Activated T-helper 9 cell treated with anti-CD3 and anti-CD28 coated beads, Interleukin-2, amount 50 U/mL, for 16 hours (primary cell): ENCODE results near the gene LEPR.
A peak's percentile ranks its signal among the peaks of the same experiment; 100 is the strongest.

Source experiments
- DNase-seq: peaks from one replicate; pipeline ENCODE4 v3.0.0-alpha.2; 2020; ENCODE audit warnings: low read depth

Gene LEPR

DNA sequence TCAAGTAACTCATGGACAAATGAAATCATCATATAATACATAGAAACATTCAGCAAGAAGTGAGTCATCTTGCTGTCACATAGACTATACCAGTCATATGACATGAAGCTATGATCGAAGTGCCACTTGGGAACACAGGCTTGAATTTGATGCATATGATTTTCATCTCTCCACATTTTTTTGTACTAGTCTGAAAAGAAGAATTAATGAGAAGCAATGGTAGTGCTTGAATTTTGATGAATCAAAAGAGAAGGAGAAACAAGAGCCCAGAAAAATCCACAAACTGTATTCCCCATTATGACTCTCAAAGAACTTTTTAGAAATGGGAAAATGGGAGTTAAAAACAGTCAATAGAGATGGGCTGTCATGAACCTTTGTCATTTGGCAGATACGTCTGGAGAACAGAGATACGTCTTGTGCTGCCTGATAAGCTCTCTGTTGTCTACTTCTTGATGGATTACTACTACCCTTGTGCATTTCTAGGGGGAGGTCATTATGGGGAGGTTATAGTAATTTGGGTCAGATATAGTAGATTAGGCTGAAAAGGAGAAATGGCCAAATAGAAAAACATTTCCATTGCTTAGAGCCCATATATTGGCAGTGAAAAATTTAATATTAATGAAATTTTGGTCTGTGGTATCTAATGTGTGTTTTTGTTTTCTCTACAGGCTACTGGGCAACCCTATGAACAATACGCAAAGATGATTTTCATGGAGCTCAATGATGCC lies 8.0 kb upstream of the LEPR start:
- DNase-seq, result no peak

DNA sequence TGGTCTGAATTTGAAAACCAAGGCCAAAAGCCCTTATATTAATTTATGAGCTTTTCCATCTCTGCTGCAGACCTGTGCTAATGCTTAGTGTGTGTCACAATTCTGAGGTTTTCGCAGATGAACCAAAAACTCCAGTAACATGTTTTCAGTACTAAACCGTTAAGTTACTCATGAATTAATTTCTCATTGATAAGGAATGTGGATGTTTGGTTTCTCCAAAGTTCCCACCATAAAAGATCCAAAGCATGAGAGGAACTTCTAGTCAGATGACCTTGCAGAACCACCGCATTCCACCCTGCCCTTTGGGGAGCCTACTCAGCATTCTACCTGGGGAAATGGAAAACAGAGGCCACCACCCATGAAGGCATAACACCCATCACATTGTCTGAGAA lies 7.5 kb upstream of the LEPR start:
- no peak for DNase-seq

DNA sequence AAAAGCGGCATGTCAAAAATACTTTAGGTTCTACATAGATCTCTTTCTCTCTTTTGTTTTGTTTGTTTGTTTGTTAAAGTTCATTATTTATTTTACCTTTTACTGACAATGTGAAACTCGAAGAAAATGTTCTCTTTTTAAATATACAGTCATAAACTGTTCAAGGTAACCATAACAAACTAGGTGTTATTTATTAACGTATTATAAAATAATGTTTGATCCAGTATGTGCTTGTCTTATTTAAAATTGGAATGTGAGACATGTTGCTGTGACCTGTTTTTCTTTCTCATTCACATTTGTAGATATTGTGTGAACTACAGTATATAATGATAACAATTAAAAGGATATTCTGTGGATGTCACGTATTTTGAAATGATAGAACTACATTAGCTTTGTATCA lies 5.9 kb upstream of the LEPR start:
- DNase-seq, result no peak

DNA sequence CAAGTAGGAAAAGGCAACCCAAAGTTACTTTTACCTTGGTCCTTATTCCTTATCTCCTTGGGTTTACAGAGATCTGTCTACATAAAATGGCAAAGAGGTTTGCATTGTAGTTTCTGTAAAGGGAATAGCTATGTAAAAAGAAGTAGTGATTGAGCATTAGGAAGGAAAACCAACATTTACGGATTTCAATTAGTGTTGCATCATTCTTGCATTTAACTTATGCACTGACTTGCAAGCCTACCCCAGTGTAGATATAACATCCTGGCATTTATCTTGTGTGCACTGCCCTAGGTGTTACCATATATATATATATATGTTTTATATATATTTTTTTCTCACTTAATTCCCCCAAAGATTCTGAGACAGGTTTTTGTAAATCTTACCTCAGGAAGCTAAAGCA lies 3.7 kb upstream of the LEPR start:
- DNase-seq, result no peak

DNA sequence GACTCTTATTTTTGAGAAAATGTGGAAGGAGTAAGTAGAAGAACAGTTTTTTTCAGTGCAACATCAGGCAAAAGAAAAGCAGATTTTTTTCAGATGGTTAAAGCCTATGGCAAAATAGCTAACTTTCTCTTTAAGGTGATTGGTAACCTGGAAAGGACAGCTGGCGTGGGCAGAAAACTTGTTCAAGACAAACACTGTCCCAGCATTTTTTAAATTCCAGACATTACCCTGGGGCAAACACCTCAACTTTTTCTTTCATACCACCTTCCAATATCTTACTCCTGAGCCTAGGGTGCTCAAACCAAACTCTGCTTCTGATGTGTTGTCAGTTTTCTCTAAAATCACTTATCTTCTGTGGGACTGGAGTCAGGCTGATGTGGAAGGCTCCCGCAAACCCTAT lies 2.7 kb upstream of the LEPR start:
- no peak for DNase-seq

DNA sequence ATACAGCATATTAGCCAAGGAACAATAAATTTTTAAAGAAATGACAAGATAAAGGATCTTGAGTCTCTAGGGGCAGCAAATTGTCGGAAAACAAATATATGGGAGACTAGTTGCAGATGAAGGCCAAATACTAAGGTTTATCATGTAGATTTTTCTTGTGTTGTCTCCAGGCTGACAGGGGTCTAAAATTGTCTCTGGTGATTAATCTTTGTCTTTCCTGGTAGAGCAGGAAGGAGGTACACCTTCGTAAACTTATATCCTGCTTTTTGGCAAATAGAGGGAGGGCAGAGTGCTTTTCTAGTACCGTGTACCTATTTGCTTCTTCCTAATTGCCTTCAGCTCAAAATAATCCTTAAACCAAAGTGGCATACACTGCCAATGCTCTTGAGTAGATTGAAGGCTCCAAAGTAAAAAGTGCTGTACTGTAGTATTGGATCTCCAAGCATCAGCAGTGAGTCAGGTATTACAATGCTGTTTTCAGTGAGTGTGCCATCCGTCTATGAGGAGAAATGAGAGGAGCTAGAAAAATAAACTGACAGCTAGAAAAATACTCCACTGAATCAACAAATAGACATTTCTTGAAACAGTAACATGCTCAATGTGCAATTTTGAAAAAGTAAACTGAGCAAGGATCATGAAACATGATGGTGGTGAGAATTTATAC lies 1.8 kb upstream of the LEPR start:
- DNase-seq, result no peak

DNA sequence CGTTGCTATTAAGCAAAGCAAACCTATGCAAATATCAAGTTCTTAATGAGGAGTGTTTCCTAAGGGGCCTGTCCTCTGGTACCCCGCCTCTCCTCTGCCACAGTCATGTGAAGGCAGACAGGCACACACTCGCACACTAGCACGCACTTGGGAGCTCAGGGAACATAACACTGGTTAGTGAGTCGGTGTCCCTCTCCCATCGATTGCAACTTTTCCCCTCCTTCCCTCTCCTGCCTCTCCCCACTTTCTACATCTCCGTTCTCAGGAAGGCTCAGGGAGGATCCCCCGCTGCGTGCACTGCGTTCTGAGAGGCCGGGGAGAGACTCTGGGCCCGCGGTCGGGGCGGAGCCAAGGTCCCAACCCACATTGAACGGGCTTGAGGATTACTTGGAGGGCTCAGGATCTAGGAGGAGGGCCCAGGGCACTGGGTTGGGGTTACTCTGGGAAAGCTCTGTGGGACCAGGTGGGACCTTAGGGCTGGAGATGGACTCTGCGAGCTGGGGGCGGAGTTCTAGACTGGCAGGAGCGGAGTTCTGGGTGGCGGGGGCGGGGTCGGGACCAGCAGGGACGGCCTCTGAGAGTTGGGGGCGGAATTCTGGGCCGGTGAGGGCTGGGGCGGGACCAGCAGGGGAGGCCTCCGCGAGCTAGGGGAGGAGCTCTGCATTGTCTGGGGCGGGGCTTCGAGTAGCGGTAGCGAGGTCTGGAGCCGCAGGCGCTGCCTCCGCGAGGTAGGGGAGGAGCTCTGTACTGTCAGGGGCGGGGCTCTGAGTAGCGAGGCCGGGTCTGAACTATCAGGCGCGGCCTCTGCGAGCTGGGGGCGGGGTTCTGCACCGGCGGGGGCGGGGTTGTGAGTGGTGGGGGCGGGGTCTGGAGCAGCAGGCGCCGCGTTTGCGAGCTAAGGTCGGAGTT lies 533 bp upstream of the LEPR start:
- peak; percentile 97 for DNase-seq

DNA sequence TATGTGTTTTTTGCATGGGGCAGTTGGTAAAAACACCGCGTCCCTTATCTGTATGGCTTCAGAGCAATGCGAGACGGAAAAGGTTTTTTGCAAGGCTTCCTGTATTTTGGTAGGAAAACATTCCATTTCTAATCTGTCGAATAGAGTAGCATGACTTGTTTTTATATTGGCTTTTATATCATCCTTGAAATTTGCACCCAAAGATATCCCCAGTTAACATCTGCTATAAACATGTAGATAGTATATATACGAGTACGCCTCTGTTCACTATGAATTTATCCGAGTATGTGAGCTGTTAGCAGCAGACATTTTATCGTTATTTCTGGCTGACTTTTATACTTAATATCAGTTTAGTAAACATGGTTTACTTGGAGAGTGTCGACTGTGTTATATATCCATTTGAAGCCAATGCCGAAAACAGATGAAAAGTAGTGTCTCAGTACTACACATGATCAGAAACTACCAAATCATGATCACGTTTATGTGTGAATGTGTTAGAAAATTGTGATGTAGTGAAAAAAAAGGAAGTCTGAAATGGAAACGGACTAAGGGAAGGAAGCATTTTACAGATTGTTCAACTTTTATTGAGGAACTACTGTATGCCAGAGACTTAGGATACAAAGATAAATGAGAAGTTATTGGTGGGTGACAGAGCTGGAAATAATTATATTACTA lies 1.0 kb downstream of the LEPR start:
- DNase-seq, result no peak

DNA sequence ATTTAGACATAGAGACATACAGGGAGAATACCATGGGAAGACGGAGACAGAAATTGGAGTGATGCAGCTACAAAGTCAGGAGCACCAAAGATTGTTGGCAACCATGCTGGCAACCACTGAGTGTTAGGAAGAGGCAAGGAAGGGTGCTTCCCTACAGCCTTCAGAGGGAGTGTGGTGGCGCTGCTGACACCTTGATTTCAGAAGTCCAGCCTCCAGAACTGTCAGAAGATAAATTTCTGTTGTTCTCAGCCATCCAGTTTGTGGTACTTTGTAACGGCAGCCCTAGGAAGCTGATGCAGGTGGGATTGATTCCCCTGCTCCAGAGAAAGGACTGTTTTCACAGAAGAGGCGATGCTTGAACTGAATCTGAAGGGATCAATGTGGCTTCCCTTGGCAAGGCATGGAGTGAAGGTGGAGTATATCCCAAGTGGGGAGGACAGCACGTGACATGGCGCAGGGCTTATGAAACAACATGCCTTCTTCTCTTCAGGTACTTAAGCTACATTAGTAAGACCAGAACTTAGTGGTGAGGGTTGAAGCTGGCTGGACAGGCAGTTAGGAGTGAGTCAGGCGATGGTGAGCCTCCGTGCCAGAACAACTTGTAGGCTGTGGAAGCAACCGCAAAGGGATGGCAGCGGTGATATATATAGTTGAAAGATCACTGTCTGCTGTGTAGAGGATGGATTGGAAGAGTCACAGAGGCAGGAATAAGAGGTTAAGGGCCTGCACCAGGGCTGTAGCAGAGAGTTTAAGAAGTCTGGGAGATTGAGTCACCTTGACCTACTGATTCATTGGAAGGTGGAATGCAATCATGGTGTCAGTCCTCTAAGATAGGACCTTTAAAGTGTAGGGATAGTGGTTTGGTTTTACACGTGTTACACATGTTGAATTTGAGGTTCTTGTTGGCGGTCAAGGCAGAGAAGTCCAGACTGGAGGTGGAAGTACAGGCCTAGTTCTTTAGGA lies 2.1 kb downstream of the LEPR start:
- no peak for DNase-seq

DNA sequence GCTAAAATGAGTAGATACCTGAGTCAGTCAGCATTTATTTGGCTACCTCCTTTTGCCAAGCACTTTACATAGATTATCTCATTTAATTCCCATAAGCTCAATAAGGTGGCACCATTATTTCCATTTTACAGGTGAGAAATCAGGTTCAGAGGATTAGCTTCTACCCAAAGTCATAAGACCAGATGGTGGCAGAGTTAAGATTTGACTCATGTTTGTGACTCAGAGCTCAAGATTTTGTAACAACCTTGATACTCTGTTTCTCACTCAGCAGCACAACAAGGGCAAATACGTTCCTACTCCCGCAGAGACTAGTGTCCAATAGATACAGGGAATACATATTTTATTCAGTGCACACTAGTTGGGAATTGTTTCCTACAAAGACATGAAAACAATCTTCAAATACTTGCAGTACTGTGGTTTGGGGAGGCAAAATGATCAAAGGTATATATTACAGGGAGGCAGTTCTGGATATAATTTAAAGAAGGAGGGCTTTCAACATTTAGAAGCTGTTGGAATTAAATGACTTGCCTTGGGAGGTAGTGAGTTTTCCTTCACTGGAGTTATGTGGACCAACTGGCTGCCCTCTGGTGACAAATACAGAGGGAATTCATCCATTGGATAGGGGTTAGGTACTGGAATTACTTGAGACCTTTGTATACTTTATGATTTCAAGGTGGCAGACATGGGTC lies 3.6 kb downstream of the LEPR start:
- DNase-seq, result no peak

DNA sequence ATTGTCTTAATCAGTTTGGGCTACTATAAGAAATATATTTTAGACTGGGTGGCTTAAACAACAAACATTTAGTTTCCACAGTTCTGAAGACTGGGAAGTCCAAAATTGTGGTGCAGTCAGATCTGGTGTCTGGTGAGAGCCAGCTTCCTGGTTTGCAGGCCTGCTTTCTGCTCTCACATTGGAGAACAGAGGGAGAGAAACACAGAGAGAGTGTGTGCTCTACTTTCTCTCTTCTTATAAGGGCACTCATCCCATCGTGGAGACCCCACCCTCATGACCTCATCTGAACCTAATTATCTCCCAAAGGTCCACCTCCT lies 4.1 kb downstream of the LEPR start:
- no peak for DNase-seq

DNA sequence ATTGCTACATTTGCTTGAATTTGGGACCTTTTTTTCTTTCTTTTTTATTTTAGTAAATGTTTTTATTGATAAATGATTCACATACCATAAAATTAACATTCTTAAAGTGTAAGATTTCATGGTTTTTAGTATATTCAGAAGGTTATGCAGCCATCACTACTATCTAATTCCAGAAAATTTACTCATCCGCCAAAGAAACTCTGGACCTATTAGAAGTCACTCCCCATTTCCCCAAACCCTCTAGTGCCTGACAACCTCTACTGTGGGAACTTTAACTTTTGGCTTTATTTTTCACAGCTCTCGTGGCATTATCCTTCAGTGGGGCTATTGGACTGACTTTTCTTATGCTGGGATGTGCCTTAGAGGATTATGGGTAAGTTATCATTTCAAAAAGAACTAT lies 4.5 kb downstream of the LEPR start:
- DNase-seq, result no peak

DNA sequence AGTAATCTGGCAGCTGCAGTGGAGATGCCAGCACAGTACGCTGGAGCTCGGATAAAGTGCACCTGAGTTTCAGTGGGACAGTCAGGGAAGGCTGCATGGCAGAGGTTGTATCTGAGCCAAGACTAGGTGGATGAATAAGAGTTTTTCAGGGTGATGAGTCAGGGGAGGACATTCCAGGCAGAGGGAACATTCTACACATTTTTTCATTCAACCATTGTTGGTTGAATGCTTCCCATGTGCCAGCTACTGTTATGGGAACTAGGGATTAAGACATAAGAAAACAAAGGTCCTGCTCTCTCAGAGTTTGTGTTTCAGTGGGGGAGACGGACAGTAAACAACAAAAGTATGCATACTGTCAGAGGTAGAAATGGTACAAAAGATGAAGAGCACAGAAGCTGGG lies 5.2 kb downstream of the LEPR start:
- DNase-seq, result no peak

DNA sequence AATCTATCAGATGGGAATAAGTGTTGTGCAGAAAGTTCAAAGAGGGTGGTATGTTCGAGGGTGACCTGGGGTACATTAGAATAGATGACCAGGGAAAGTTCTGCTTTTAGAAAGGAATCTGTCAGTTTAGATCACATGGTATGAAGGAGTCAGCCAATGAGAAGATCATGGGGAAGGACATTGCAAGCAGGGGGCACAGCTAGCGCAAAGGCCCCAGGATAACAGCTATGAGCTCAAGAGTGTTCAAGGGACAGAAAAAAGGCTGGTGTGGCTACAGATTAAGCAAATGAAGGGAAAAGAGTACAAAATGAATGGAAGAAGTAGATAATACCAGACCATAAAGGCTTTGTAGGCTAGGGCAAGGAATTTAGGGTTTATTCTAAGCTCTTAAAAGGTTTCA lies 8.6 kb downstream of the LEPR start:
- no peak for DNase-seq

DNA sequence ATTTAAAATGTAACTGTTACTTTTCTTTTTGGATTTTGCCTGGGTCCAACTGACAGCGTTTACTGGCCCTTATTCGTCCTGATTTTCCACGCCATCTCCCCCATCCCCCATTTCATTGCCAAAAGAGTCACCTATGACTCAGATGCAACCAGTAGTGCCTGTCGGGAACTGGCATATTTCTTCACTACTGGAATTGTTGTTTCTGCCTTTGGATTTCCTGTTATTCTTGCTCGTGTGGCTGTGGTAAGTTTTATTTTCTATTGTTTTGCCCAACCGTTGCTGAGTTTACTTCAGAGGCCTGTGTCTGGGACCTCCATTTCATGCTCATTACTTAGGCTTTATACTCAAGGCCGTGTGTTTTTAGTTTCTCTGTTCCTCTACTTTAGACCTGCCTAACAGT lies 9.3 kb downstream of the LEPR start:
- DNase-seq, result no peak

DNA sequence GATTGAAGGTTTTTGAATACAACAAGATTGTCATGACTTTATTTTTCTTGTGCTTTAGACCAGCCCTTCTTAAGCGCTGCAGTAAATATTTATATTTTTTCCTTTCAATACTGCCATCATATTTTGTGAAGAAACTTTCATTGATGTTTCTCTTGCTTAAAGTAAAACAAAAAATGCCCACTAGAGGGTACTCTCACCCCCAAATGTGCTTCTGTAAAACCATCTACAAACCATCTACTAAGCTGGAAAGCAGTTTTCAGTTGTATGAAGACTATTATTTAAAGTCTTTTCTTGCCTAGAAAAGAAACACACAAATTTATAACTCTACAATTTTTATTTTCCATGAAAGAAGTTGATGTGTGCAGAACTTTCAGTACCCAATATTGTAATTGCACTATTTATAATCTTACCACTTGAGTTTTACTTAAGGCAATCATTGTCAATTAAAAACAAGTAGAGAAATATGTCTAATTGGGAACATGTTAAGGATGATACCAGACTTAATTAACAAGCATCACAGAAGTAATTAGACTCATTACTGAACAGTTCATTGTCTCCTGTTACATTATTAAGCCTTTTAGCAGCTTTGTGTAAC lies 10.7 kb downstream of the LEPR start:
- no peak for DNase-seq

DNA sequence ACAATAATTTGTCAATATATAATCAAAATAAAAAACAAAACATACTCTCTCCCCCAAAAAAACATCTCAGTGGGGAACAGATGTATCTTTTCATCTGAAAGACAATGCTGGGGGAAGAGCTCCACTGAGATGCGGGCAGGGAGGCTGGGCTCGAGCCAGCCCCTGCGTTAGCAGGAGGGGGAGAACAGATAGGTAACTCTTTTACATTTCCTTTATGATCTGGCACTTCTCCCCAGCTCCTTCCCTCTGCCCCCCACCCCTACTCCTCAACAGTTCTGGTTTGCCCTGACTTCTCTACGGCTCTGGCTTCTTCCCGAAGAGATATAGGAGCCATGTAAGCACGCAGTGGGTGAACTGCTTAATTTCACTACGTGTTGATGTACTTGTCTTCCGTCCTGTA lies 12.4 kb downstream of the LEPR start:
- no peak for DNase-seq

DNA sequence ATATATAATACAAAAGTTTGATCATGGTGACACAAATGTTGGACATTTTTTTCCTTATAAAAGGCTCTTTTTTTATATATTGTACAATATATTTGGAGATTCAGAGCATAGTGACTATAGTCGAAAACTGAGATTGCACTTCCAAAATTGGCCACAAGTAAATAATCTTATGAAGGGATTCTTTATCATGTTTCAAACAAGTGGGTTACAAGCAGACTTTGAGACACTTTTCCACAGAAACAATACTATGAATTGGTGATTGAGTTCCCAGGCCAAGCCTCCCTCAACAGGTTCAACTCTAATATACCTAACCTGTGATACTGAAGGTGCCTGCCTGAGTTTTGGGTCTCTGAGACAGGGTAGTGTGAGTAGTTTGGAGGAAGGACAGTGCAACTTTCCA lies 13.8 kb downstream of the LEPR start:
- no peak for DNase-seq

DNA sequence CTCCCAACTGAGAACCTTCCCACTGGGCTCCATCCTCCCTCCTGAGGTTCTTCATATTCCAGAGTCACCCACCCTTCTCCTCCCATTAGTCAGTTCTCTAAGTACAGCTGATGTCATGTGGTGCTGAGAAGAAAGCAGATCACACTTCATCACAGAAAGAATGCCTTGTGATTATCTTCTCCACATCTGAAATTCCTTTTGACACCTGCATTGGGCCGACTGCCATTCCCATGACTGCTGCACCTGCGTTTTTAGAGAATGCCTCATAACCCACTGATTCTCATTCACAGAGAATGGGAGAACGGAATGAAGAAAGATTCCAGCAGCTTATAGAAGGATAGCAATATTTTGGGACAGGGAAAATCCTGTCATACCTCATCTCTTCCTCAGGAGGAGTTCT lies 14.3 kb downstream of the LEPR start:
- DNase-seq, result no peak

DNA sequence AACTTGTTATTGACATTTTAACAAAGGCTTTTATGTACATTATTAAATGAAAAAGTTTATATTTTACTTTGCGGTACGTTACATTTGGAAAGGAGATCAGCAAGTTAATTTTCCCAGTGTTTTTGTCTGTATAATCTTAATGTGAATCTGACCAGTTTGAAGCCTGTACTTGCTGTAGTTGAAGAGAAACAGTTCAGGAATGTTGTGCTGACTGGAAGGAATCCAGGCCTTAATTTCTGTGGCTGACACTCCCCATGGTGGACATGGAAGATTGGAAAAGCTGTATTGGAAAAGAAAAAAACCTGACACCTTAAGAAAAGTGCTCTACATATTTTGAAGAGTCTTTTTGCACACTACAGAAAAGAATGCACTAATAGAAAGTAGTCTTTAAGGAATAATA lies 15.5 kb downstream of the LEPR start:
- DNase-seq, result no peak

DNA sequence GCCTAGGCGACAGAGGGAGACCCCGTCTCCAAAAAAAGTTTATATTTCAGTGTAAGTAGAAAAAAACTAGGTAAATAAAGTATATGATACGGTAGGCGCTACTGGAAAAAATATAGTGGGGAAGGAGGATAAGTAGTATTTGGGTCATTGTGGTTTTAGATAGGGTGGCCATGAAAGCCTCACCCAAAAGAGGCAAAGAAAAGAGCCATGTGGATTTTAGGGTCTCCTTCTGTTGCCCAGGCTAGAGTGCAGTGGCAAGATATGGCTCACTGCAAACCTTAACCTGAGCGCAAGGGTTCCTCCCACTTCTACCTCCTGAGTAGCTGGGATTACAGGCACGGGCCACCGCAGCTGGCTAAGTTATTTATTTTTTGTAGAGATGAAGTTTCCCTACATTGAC lies 17.1 kb downstream of the LEPR start:
- no peak for DNase-seq
